IPS-NIHi7 (cell line): ENCODE measurements around the gene MORC4.
A peak's percentile ranks its signal among the peaks of the same experiment; 100 is the strongest.

Experiments used
- DNase-seq: peaks from one replicate; pipeline ENCODE4 v3.0.0; 2012; ENCODE audit warnings: mixed read lengths; ENCODE audit errors: extremely low spot score

Gene MORC4

GRCh38 chrX:106952538-106952937 is 47.5 kb downstream of the MORC4 start:
- no peak for DNase-seq

- no peak for DNase-seq
Observed at GRCh38 chrX:106952089-106952488, 47.9 kb downstream of the MORC4 start.

- no peak for DNase-seq
Observed at GRCh38 chrX:106951230-106951629, 48.8 kb downstream of the MORC4 start.

- no peak for DNase-seq
Observed at GRCh38 chrX:106950381-106950780, 49.6 kb downstream of the MORC4 start.

- DNase-seq = no peak
Observed at GRCh38 chrX:106949366-106949765, 50.6 kb downstream of the MORC4 start.

- no peak for DNase-seq
Observed at GRCh38 chrX:106948641-106949040, 51.4 kb downstream of the MORC4 start.

- DNase-seq = no peak
Observed at GRCh38 chrX:106946464-106946863, 53.5 kb downstream of the MORC4 start.

- no peak for DNase-seq
Observed at GRCh38 chrX:106940068-106940467, 59.9 kb downstream of the MORC4 start.

GRCh38 chrX:106939566-106939965 is 60.4 kb downstream of the MORC4 start:
- DNase-seq = no peak

- DNase-seq = no peak
Observed at GRCh38 chrX:106936246-106936645, 63.8 kb downstream of the MORC4 start.

GRCh38 chrX:106935175-106935574 is 64.8 kb downstream of the MORC4 start:
- DNase-seq = no peak

GRCh38 chrX:106933538-106933961 is 66.5 kb downstream of the MORC4 start:
- peak; percentile 30 for DNase-seq

GRCh38 chrX:106932960-106933537 is 67.0 kb downstream of the MORC4 start:
- no peak for DNase-seq

- DNase-seq = no peak
Observed at GRCh38 chrX:106932492-106932923, 67.5 kb downstream of the MORC4 start.

GRCh38 chrX:106931831-106932491 is 68.1 kb downstream of the MORC4 start:
- DNase-seq = no peak

GRCh38 chrX:106928227-106928626 is 71.8 kb downstream of the MORC4 start:
- no peak for DNase-seq

GRCh38 chrX:106927700-106928099 is 72.3 kb downstream of the MORC4 start:
- DNase-seq = no peak

GRCh38 chrX:106927023-106927422 is 73.0 kb downstream of the MORC4 start:
- no peak for DNase-seq

- DNase-seq = no peak
Observed at GRCh38 chrX:106921637-106922036, 78.4 kb downstream of the MORC4 start.

GRCh38 chrX:106919932-106920452 is 80.0 kb downstream of the MORC4 start, which contains the start of gene CLDN2:
CLDN2 (plus strand) TSS chrX:106920402; CDS start chrX:106928229, 7,827 bp downstream.
- peak; percentile 85 for DNase-seq

GRCh38 chrX:106917830-106918500 is 82.0 kb downstream of the MORC4 start:
- no peak for DNase-seq

GRCh38 chrX:106912864-106913263 is 87.1 kb downstream of the MORC4 start:
- DNase-seq = no peak

- no peak for DNase-seq
Observed at GRCh38 chrX:106906361-106906760, 93.7 kb downstream of the MORC4 start.
